Dendritic cell treated with granulocyte-macrophage colony-stimulating factor and Interleukin-4, amounts not matched to agents 40 ng/mL and 50 ng/mL, for 4 days (primary cell): Measurements from ENCODE around the gene ERCC2.

Source experiments
- H3K27ac Mint-ChIP-seq: one replicate; pipeline ENCODE4 v1.8.0; 2022; ENCODE audit warnings: mild to moderate bottlenecking, mixed read lengths
- H3K27me3 Mint-ChIP-seq: one replicate; pipeline ENCODE4 v1.8.0; 2022; ENCODE audit warnings: mild to moderate bottlenecking, mixed read lengths
- H3K36me3 Mint-ChIP-seq: one replicate; pipeline ENCODE4 v1.8.0; 2022; ENCODE audit warnings: low read depth, mixed read lengths
- H3K4me1 Mint-ChIP-seq: one replicate; pipeline ENCODE4 v1.8.0; 2022; ENCODE audit warnings: low read depth, mixed read lengths
- H3K4me3 Mint-ChIP-seq: one replicate; pipeline ENCODE4 v1.8.0; 2022; ENCODE audit warnings: mild to moderate bottlenecking, moderate library complexity, mixed read lengths
- H3K9me3 Mint-ChIP-seq: one replicate; pipeline ENCODE4 v1.8.0; 2022; ENCODE audit warnings: mixed read lengths
- intact Hi-C: fragments of 100-400 bp; cut with micrococcal nuclease; formaldehyde crosslinking; loops from one replicate; pipeline ENCODE4 v1.15.0; 2022

ERCC2 gene

DNA sequence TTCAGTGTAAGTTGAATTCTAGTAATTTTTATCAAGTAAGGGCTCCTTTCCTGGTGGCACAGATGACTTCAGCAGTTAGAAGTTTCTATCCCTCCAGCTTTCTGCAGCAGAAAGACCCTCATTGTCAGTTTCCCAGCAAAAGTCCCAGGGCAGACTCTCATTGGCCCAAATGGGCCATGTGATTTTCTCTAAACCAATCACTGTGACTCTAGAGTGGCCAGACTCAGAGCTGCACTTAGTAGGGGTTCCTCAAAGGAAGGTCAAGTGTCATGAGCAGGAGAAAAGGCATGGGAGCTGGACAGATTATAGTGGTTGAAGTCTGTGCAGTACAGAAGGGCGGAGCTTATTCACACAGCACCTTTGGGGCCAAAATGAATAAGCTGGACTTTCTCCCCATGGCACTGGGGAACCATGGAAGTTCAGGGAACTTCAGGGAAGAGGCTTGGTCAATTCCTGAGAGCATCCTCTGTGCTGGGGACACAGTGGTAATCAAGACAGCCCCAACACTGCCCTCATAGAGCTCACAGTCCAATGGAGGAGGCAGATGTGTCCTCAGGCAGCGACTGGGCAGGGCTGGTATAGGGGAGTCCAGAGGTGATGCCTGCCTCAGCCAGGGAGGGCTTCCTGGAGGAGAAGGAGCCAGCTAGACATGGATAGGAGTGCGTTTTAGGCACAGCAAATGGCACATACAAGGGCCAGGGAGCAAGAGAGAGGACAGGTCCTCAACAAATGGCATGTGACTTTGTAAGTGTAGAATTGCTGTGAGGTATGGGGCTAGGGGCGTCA, 66.0 kb downstream of the ERCC2 start:
- peaks cover 11% of the 10 kb centered on the region for H3K27me3 Mint-ChIP-seq
- no peak overlapping the region for H3K4me3 Mint-ChIP-seq
- intact Hi-C loops = no loop called here
- no peaks in the 10 kb centered on the region for H3K9me3 Mint-ChIP-seq
- H3K4me1 Mint-ChIP-seq = no peaks in the 10 kb centered on the region
- peaks cover 30% of the 10 kb centered on the region for H3K36me3 Mint-ChIP-seq
- no peak overlapping the region for H3K27ac Mint-ChIP-seq

DNA sequence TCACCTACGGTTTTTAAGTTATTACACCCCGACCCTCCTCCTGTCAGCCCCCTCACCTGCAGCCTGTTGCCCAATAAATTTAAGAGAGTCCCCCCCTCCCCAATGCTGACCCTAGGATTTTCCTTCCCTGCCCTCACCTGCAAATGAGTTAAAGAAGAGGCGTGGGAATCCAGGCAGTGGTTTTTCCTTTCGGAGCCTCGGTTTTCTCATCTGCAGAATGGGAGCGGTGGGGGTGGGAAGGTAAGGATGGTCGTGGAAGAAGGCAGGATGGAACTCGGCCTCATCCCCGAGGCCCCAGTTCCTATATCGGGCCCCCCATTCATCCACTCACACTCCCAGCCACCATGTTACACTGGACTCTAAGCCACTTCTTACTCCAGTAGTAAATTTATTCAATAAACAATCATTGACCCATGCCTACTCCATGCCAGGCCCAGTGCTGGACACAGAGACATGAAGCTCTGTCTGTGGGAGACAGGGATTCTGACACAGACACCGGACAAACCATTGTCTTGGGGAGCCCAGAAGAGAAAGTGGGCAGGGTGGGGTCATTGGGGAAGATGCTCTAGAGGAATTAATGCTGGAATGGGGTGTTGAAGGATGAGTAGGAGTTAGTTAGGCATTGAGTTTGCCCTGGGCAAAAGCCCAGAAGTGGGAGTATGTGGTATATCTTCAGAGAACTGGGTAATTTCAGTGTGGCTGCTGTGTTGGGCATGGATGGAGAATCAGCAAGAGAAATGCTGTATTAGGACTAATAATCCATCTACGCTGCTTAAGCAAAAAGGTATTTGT, 66.9 kb downstream of the ERCC2 start:
- intact Hi-C loops = no loop called here
- H3K27ac Mint-ChIP-seq = no peak overlapping the region
- no peaks in the 10 kb centered on the region for H3K9me3 Mint-ChIP-seq
- H3K36me3 Mint-ChIP-seq = peaks cover 36% of the 10 kb centered on the region
- H3K27me3 Mint-ChIP-seq = peaks cover 11% of the 10 kb centered on the region
- H3K4me1 Mint-ChIP-seq = no peaks in the 10 kb centered on the region
- no peak overlapping the region for H3K4me3 Mint-ChIP-seq

DNA sequence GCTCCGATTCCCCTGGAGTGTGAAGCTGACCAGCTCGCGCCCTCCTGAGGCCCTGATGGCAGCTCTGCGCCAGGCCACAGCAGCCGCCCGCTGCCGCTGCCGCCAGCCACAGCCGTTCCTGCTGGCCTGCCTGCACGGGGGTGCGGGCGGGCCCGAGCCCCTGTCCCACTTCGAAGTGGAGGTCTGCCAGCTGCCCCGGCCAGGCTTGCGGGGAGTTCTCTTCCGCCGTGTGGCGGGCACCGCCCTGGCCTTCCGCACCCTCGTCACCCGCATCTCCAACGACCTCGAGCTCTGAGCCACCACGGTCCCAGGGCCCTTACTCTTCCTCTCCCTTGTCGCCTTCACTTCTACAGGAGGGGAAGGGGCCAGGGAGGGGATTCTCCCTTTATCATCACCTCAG, 68.0 kb downstream of the ERCC2 start:
- Mint-ChIP-seq H3K9me3 (no peaks in the 10 kb centered on the region), H3K27ac (no peak overlapping the region), H3K4me1 (no peaks in the 10 kb centered on the region), H3K4me3 (no peak overlapping the region), H3K36me3 (peaks cover 44% of the 10 kb centered on the region), H3K27me3 (peaks cover 10% of the 10 kb centered on the region)
- intact Hi-C loops = no loop called here
